NCI-H2196 (cell line): Measurements from ENCODE around the gene PITPNM1.
"Not testable (repeated sequence)": the region's sequence is repeated elsewhere in the genome, so short reads cannot be mapped to it uniquely, and the experiment has no call there.

Source experiments
- DNase-seq: peaks from one replicate; lab custom pipeline; 2025; ENCODE audit not compliant: unreplicated experiment; lab: John Stamatoyannopoulos, UW

PITPNM1 gene

DNA sequence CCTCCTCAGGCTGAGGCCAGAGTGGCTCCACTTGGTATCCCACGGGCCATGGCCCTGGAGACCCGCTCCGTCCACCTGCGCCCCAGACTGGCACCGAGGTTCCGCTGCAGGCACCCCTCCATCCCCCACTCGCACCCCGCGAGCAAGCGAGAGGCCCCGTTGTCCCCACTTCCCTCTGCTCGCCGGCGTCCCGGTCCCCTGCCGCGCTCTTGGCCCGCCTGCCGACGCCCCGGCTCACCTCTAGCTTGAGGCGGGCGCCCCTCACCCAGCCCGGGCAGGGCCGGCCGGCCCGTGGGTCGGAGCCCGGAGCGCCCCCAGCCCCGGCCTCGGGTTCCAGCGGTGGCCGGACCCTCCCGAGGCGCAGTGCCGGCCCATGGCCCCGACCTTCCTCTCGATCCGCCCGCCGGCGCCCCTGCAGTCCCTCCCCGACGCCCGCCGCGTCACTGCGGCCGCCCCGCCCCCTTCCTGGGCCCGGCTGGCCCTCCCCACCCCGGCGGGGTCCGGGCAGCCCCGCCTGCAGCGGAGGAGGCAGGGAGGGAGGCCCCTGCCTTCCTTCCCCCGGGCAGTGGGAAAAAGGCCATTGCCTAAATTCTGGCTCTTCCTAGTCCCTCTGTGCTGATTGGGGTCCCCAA, at the start of gene PITPNM1:
Gene PITPNM1, minus strand, starts transcription at position 414 of the 632 bp plus-strand sequence. CDS start 1,183 bp downstream, outside the sequence.
- peak; percentile 72 for DNase-seq

DNA sequence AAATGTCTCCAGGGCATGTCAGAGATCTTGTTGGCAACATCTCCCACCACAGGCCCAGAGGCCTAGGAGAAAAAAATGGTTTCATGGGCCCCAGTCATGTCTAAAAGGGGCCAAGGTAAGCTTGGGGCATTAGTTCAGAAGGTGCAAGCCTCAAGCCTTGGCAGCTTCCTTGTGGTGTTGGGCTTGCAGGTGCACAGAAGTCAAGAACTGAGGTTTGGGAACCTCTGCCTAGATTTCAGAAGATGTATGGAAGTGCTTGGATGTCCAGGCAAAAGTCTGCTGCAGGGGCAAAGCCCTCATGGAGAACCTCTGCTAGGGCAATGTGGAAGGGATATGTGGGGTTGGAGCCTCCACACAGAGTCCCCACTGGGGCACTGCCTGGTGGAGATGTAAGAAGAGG, 46.5 kb upstream of the PITPNM1 start:
- not testable (repeated sequence) for DNase-seq

DNA sequence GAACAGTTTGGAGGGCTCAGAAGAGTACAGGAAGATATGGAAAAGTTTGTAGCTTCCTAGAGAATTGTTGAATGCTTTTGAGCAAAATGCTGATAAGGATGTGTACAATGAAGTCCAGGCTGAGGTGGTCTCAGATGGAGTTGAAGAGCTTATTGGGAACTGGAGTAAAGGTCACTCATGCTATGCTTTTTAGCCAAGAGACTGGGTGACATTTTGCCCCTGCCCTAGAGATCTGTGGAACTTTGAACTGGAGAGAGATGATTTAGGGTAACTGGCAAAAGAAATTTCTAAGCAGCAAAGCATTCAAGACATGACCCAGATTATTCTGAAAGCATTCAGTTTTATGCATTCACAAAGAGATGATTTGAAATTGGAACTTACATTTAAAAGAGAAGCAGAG, 46.0 kb upstream of the PITPNM1 start:
- no peak for DNase-seq

DNA sequence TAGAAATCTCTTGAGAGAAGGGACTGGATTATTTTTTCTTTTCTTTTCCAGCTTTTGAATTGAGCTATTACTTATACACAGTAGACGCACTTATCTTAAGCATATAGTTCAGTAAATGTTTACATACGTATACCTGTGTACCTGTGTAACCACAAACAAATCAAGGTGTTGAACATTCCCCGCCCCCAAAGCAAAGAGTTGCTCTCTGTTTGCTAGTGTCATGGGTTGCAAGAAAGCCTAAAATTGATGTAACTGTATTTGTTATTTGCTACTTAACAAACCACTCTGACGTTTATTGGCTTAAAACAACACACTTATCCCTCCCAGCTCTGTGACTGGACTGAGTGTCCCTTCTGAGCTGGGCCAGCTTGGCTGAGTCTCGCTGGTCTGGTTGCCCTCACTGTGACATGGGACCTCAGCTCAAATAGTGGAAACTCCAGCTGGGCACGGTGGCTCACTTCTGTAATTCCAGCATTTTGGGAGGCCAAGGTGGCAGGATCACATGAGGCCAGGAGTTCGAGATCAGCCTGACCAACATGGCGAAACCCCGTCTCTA, 43.5 kb upstream of the PITPNM1 start:
- DNase-seq = no peak

DNA sequence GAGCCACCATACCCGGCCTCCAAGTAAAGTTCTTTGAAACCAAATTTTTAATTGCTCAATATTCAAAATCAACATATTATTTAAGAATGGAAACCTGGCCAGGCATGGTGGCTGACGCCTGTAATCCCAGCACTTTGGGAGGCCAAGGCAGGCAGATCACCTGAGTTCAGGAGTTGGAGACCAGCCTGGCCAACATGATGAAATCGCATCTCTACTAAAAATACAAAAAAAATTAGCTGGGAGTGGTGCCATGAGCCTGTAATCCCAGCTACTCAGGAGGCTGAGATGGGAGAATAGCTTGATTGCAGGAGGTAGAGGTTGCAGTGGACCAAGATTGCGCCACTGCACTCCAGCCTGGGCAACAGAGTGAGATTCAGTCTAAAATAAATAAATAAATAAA, 42.9 kb upstream of the PITPNM1 start:
- DNase-seq = not testable (repeated sequence)

DNA sequence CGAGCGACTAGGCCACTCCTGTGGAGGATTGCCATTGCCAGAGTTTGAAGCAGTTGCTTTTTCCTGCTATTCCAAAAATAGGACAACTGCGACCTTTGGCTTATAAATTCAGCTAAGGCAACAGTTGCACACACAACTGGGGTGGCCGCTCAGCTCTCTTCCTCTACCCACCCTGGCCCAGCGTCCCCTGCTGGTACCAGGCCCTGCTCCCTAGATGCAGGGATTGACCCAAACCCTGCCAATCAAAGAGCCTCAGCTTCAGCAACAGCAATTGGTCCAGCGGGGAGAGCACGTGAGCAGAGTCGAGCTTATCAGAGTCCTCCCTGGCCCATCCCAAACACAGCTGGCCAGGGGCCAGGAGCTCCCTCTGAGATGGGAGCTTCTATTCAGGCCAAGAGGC, 40.1 kb upstream of the PITPNM1 start:
- peak; percentile 23 for DNase-seq

DNA sequence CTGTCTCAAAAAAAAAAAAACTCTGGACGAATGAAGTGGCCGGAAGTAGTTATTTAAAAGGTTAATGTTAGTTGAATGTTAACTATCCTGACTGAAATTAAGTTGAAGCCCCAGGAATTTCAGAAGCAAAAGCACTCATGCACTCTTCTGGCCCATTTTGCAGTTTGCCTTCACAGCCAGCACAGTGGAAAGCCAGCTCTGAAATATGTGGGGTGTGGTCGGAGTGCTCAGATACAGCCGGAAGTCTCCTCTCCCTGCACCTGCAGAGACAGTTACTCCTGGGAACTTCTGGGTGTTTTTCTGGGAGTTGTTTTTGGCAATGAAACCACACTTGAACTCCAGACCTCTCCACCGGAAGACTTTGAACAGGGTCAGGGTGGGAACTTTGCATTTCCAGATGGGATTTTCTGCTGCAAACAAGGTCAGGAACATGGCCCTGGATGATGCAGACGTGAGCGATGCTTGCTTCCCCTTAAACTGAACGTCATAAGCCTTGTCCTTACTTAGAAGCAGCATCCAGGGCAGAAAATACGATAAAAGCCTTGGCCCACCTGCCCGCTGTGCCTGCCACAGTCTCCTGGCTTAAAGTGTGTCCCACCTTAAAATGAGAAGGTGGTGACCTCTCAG, 39.6 kb upstream of the PITPNM1 start:
- no peak for DNase-seq

DNA sequence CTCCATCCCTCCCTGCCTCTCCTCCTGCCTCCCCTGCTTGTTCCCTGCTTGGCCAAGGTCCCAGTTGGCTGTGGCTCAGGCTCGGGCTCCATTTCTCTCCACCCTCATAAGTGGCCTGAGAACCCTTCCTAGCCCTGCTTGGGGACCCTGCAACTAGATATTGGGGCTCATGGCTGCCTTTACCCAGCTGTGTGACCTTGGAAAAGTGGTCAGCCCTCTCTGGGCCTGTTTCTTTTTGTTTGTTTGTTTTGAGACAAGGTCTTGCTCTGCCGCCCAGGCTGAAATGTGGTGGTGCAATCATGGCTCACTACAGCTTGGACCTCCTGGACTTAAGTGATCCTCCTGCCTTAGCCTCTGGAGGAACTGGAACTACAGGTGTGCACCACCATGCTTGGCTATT, 38.4 kb upstream of the PITPNM1 start:
- DNase-seq = no peak

DNA sequence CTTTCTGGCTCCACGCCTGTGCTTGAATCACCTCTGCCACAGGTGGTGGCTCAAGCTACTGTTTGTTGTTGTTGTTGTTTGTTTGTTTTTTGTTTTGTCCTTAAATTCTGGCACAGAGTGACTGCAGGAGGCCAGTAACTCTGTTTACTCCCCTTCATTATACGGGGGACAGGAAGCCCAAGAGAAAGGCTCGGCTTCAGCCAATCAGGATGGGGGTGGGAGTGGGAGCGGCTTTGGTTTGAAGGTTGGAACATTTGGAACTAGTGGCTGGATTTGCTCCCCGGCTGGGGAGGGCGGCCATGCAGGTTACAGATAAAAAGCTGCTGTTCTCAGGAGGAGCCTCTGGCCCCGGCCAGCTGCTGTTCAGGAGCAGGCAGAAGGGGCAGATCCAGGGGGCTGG, 37.8 kb upstream of the PITPNM1 start:
- DNase-seq = no peak

DNA sequence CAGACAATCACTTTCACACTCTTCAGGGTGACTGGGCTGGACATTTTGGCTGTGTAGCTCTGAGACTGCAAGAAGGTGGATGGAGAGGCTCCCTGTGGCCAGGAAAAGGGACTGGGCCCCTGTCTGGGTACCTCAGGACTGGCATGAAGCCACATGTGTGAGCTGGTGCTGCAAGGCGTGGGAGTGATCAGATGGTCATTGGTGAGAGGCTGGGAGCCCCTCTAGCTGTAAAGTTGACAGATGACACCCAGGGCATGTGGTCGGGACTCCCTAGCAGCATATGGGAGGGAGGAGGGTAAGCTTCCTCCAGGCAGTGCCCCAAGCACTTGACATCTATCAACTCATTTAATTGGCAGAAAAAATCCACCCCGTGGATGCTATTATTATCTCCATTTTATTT, 37.0 kb upstream of the PITPNM1 start:
- DNase-seq = no peak

DNA sequence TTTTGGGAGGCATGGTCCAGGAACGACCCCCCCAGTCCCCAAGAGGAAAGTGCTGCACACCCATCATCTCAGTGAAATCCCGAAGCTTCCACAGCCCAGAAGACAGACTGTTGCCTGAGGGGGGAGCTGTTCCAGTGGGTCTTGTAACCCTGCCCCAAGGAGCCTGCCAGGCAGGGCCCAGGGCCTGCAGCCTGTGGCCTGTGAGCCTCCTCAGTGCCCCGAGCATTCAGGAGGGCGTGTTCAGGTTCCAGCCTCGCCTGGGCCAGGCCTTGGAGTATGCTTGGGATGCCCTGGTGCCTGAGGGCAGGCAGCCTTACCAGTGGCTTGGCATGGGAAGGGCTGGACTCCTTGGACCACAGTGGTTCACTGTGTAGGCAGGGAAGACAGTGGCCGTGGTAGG, 36.0 kb upstream of the PITPNM1 start:
- no peak for DNase-seq

DNA sequence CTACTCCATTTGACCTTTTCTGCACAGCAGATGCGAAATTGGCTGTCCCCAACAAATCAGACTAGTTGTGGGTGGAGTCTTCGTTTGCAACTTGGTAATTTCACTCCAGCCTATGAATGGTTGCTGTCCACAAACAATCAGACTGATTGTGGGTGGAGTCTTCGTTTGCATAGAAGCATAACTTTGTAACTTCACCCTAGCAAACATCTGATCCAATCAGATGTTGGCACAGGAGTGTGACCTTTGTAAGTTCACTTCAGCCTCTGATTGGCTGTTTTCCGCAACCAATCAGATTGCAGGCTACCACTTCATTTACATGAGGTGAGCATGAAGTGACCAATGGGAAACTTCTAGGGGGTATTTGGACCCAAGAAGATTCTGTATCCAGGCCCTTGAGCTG, 34.4 kb upstream of the PITPNM1 start:
- DNase-seq = no peak

DNA sequence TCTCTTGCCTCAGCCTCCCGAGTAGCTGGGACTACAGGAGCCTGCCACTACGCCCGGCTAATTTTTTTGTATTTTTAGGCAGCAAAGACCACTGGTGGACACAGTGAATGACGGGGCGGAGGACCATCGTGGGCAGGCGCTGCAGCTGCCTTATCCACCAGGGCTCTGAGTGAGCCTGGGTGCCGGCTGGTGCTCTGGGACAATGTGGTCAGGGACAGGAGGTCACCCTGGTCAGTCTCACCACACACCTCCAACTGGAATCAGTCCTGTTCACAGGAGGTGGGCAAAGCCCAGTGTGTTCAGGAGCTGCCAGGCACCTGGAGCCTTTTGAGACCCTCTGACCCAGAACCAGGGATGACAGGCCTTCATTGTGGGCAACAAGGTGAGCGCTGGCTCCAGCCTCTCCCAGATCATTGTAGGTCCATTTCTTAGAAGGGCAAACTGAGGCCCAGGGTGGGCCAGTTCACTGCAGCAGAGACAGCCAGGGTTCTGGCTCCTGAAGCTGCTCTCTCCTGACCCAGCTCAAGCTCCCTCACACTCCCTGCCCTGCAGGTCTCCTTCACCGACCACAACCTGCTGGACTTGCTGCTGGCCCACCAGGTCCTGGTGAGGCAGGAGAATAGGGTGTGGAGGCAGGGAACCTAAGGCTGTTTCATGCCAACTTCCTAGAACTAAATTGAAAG, 33.8 kb upstream of the PITPNM1 start:
- no peak for DNase-seq

DNA sequence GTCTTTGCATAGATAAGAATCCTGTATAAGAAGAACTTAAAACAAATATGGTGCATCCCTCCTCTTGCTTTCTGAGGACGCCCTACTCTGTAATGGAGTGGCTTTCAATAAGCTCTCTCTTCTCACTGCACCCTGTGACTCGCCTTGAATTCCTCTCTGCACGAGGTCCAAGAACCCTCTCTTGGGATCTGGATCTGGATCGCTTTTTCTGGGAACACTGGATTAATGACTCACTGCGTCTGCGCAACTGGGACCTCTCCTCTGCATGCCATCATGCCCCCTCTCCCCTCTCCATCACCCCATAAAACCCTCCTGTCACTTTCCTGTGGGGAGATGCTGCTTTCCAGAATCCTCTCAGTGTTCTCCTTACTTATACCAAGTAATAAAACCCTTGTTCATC, 33.1 kb upstream of the PITPNM1 start:
- no peak for DNase-seq

DNA sequence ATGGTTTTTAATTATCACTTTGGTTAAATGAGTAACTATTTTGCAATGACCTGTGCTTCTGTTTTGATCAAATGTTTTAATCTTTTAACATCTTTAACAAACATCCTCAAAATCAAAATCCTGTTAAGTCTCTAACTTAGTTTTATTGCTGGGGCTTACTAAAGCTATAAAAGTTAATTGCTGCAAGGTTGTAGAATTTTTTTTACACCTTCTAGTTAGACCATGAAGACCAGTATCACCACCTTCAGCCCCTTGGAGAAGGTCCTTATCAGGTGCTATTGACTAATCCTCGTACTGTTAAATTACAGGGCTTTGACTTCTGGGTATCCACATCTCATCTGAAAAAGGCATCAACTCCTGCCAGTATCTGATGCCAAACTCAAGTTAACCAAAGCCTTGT, 30.4 kb upstream of the PITPNM1 start:
- no peak for DNase-seq

DNA sequence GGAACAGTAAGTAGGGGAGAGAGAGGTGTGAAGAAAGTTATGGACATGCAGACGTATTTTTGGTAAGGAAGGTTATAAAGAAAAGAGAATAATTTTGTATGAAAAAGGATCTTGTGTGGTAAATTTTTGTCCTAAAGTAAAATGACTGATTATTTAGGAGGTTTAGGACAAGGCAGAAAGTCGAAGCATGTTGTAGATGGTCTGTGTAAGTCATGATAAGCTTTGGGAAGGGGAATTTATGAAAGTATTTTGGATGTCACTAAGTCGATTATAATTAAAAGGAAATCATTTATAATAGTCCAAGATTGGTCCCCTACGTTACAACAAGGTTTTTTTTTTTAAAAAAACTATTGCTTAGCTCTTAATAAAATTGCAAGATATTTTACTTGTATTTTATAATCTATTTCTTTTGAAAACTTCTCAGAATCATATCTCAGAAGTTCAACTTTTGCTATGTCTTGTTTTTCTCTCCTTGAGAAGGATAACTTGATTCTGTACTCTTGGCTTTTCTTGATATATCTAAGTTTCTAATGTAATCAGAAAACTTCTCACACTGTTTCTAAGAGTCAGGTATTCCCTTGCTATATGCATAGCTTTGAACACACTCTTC, 29.0 kb upstream of the PITPNM1 start:
- peak; percentile 13 for DNase-seq

DNA sequence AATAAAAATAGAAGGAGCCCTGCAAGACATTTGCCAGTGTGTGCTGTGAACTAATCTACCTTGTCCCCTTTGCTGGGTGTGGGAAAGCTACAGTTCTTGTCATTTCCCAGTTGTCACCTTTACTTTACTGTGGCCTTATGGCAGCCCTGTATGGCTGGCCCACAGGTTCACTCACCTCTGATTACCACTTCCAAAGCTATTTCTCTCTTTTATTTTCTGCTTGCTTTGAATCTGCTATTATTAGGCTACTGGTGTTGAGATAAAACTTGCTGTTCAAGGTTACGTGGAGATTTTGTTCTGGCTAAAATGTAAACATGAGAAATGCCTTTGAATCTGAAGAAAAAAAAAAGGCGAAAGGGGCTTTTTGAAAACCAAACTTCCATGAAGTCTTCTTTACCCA, 27.7 kb upstream of the PITPNM1 start:
- DNase-seq = no peak

DNA sequence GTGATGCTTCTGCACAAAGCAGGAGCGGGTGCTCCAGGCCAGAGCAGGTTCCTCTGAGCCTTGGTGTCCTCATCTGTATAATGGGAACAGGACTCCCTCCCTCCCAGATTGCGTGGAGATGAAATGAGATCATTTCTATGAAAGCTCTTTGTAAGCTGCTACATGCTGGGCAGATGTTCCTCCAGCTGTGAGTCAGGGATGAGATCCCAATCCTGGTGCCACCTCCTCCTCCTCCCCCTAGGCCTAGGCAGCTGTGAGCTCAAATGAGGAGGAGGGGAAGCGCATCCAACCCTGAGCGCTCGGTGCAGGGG, 25.1 kb upstream of the PITPNM1 start:
- no peak for DNase-seq

DNA sequence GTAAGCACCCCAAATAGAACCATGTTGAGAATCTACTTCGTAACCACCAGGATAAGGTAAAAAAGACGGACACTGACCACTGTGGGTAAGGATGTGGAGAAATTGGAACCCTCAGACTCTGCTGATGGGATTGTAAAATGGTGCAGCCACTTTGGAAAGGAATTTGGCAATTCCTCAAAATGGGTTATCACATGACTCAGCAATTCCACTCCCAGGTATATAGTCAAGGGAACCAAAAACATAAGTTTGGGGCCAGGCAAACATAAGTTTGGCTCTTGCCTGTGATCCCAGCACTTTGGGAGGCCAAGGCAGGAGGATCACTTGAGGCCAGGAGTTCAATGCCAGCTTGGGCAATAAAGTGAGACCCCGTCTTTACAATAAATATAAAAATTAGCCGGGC, 23.2 kb upstream of the PITPNM1 start:
- no peak for DNase-seq

DNA sequence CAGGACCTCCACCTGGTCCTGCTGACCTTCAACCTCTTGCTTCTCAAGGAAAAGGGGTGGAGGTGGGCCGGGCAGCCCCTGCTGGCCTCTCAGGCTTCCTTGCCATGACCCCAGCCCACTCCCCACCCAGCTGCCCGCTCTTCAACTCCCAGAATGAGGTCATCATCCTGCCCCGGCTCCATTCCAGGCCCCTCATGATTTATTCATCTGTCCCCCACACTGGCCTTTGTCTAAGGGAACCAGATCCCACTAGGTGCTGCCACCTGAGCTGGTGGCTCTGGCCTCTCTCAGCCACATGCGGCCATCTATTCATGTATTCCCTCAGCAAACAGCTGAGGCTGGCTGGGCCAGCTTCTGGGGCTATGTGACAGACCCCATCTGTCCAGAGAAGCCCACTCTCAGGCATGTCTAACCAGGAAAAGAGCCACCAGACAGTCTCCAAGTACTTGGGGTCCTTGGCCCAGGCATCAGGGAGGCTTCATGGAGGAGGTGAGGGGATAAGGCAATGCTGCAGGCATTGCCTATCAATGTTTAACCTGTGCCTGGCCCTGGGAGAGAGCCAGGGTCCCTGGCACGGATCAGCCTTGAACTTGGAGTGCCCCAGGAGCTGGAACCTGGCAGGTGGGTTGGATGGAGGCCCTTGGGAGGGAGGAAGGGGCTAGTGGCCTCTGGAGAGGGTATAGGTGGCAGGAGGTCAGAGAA, 20.3 kb upstream of the PITPNM1 start:
- DNase-seq = no peak

DNA sequence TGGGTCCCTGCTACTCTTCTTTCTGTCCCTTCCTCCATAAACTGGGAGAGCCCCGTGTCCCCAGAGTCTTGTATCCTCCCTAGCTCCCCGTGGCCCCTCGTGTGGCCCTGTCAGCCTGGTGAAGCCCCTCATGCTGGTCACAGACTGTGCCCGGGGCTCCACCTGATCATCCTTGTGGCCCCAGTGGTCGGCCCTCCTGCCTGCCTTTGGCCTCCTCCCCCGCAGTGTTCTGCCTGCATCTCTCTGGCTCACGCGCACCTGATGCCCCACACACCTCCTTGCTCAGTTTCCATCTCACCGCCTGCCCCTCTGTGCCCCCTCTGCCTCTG, 19.3 kb upstream of the PITPNM1 start:
- no peak for DNase-seq
